IMR-90 (cell line): ENCODE results near the gene C14orf119.

ENCODE experiments used
- BHLHE40 ChIP-seq: fragments of 150-350 bp; IDR thresholded peaks from 2 replicates; pipeline ENCODE4 v1.6.1; 2016; ENCODE audit warnings: mild to moderate bottlenecking, low read depth, low read length
- CEBPB ChIP-seq: IDR thresholded peaks from 2 replicates; pipeline ENCODE4 v1.6.1; 2012; ENCODE audit warnings: low read depth, low read length, improper control_type of control experiment
- FOS ChIP-seq: fragments of 150-350 bp; IDR thresholded peaks from 2 replicates; pipeline ENCODE4 v1.6.1; 2016; ENCODE audit warnings: low read depth, low read length
- MAFK ChIP-seq: IDR thresholded peaks from 2 replicates; pipeline ENCODE4 v1.6.1; 2012; ENCODE audit warnings: low read depth, low read length, improper control_type of control experiment
- MAZ ChIP-seq: IDR thresholded peaks from 2 replicates; pipeline ENCODE4 v1.6.1; 2012; ENCODE audit warnings: low read depth, mild to moderate bottlenecking, low read length, improper control_type of control experiment, moderate library complexity, borderline replicate concordance
- MXI1 ChIP-seq: IDR thresholded peaks from 2 replicates; pipeline ENCODE4 v1.6.1; 2012; ENCODE audit warnings: low read depth, mild to moderate bottlenecking, low read length, moderate library complexity, borderline replicate concordance
- POLR2A ChIP-seq: IDR thresholded peaks from 2 replicates; pipeline ENCODE4 v1.6.1; 2012; ENCODE audit warnings: mild to moderate bottlenecking, low read depth, low read length
- RAD21 ChIP-seq: IDR thresholded peaks from 2 replicates; pipeline ENCODE4 v1.6.1; 2012; ENCODE audit warnings: low read length, improper control_type of control experiment
- RFX5 ChIP-seq: IDR thresholded peaks from 2 replicates; pipeline ENCODE4 v1.8.0; 2012; ENCODE audit warnings: low read depth, mild to moderate bottlenecking, low read length, moderate library complexity
- SMC3 ChIP-seq: fragments of 150-350 bp; IDR thresholded peaks from 2 replicates; pipeline ENCODE4 v1.6.1; 2016; ENCODE audit warnings: low read depth, mild to moderate bottlenecking, antibody characterized with exemption, low read length, moderate library complexity
- TF ChIP-seq, protein P1 (sequence below): conservative IDR thresholded peaks from 2 replicates; pipeline ENCODE4 v1.5.1; 2012; ENCODE audit warnings: mild to moderate bottlenecking, low read depth, low read length, improper control_type of control experiment
- TF ChIP-seq, protein P2 (sequence below): fragments of 150-350 bp; IDR thresholded peaks from 2 replicates; pipeline ENCODE4 v1.6.1; 2016; ENCODE audit warnings: low read depth, mild to moderate bottlenecking, low read length, moderate library complexity, borderline replicate concordance
- TF ChIP-seq, protein P3 (sequence below): fragments of 150-350 bp; IDR thresholded peaks from 2 replicates; pipeline ENCODE4 v1.6.1; 2017; ENCODE audit warnings: mild to moderate bottlenecking, antibody characterized with exemption, low read length, low read depth

DNA sequence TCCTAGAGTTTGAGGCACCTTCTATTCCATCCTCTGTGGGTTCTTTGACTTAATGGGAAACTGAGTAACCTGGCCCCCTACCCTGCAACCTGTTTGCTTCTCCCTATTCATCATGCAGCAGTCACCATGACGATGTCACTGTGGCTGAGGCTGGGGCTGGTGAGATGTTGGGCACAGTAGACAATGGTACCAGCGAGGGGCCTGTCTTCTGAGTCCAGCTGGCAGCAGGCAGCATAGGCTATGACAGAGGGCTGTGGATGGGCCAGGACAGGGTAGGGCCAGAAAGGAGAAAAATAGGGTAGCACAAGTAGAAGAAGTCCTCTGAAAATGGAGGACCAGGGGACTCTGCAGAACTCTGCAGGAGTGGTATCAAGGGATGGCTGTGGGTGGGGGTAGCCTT, 7.5 kb downstream of the C14orf119 start:
- TF ChIP-seq, protein P1, sequence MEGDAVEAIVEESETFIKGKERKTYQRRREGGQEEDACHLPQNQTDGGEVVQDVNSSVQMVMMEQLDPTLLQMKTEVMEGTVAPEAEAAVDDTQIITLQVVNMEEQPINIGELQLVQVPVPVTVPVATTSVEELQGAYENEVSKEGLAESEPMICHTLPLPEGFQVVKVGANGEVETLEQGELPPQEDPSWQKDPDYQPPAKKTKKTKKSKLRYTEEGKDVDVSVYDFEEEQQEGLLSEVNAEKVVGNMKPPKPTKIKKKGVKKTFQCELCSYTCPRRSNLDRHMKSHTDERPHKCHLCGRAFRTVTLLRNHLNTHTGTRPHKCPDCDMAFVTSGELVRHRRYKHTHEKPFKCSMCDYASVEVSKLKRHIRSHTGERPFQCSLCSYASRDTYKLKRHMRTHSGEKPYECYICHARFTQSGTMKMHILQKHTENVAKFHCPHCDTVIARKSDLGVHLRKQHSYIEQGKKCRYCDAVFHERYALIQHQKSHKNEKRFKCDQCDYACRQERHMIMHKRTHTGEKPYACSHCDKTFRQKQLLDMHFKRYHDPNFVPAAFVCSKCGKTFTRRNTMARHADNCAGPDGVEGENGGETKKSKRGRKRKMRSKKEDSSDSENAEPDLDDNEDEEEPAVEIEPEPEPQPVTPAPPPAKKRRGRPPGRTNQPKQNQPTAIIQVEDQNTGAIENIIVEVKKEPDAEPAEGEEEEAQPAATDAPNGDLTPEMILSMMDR: no peak
- TF ChIP-seq POLR2A: no peak
- no peak for TF ChIP-seq SMC3
- TF ChIP-seq RFX5: no peak
- TF ChIP-seq, protein P2, sequence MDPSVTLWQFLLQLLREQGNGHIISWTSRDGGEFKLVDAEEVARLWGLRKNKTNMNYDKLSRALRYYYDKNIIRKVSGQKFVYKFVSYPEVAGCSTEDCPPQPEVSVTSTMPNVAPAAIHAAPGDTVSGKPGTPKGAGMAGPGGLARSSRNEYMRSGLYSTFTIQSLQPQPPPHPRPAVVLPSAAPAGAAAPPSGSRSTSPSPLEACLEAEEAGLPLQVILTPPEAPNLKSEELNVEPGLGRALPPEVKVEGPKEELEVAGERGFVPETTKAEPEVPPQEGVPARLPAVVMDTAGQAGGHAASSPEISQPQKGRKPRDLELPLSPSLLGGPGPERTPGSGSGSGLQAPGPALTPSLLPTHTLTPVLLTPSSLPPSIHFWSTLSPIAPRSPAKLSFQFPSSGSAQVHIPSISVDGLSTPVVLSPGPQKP: no peak
- TF ChIP-seq MAFK: no peak
- no peak for TF ChIP-seq RAD21
- no peak for TF ChIP-seq MXI1
- no peak for TF ChIP-seq MAZ
- TF ChIP-seq BHLHE40: no peak
- no peak for TF ChIP-seq FOS
- no peak for TF ChIP-seq CEBPB
- TF ChIP-seq, protein P3, sequence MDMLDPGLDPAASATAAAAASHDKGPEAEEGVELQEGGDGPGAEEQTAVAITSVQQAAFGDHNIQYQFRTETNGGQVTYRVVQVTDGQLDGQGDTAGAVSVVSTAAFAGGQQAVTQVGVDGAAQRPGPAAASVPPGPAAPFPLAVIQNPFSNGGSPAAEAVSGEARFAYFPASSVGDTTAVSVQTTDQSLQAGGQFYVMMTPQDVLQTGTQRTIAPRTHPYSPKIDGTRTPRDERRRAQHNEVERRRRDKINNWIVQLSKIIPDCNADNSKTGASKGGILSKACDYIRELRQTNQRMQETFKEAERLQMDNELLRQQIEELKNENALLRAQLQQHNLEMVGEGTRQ: no peak
